MM.1S (cell line): Measurements from ENCODE around the gene IRX5.

Source experiments
- DNase-seq: peaks from one replicate; pipeline ENCODE4 v3.0.0-alpha.2; 2015
- H2AFZ ChIP-seq: fragments of 300-600 bp; sonication (generic); 2 replicates; pipeline ENCODE4 v1.6.0; 2016; ENCODE audit warnings: antibody characterized with exemption, low read length
- H3F3A ChIP-seq: fragments of 300-600 bp; sonication (generic); 2 replicates; pipeline ENCODE4 v1.6.1; 2016; ENCODE audit warnings: mild to moderate bottlenecking, antibody characterized with exemption, low read length, moderate library complexity, mixed read lengths; ENCODE audit not compliant: insufficient read depth
- H3K27ac ChIP-seq: fragments of 300-600 bp; sonication (generic); 2 replicates; pipeline ENCODE4 v1.5.1; 2016; ENCODE audit warnings: mild to moderate bottlenecking, low read length
- H3K27me3 ChIP-seq: fragments of 300-600 bp; sonication (generic); replicated peaks from 2 replicates; pipeline ENCODE4 v1.6.0; 2016; ENCODE audit warnings: low read length; ENCODE audit not compliant: insufficient read depth
- H3K36me3 ChIP-seq: fragments of 300-600 bp; sonication (generic); replicated peaks from 2 replicates; pipeline ENCODE4 v1.6.1; 2016; ENCODE audit warnings: mild to moderate bottlenecking, low read length, mixed read lengths; ENCODE audit not compliant: insufficient read depth
- H3K4me1 ChIP-seq: fragments of 300-600 bp; sonication (generic); 2 replicates; pipeline ENCODE4 v1.6.1; 2016; ENCODE audit warnings: low read length, mixed read lengths
- H3K4me2 ChIP-seq: fragments of 300-600 bp; sonication (generic); 2 replicates; pipeline ENCODE4 v1.6.0; 2016; ENCODE audit warnings: low read depth, low read length
- H3K4me3 ChIP-seq: fragments of 300-600 bp; sonication (generic); 2 replicates; pipeline ENCODE4 v1.5.1; 2016; ENCODE audit warnings: low read length, mixed read lengths
- H3K79me2 ChIP-seq: fragments of 300-600 bp; sonication (generic); 2 replicates; pipeline ENCODE4 v1.6.1; 2016; ENCODE audit warnings: mixed run types, low read length, mixed read lengths
- H3K9ac ChIP-seq: fragments of 300-600 bp; sonication (generic); 2 replicates; pipeline ENCODE4 v1.6.1; 2016; ENCODE audit warnings: low read length, mixed read lengths
- H3K9me2 ChIP-seq: fragments of 300-600 bp; sonication (generic); replicated peaks from 2 replicates; pipeline ENCODE4 v1.6.1; 2016; ENCODE audit warnings: mild to moderate bottlenecking, low read length, mixed read lengths; ENCODE audit not compliant: insufficient read depth
- H3K9me3 ChIP-seq: fragments of 300-600 bp; sonication (generic); replicated peaks from 2 replicates; pipeline ENCODE4 v1.6.1; 2016; ENCODE audit warnings: mild to moderate bottlenecking, low read length, mixed read lengths; ENCODE audit not compliant: insufficient read depth
- H4K20me1 ChIP-seq: fragments of 300-600 bp; sonication (generic); 2 replicates; pipeline ENCODE4 v1.6.1; 2016; ENCODE audit warnings: mild to moderate bottlenecking, low read length, moderate library complexity, mixed read lengths; ENCODE audit not compliant: insufficient read depth
- EZH2 ChIP-seq: fragments of 300-600 bp; sonication (generic); optimal IDR thresholded peaks from 2 replicates; pipeline ENCODE3; 2017; ENCODE audit warnings: low read depth, mild to moderate bottlenecking, antibody characterized with exemption, low read length, mixed read lengths
- EZH2phosphoT487 ChIP-seq: fragments of 300-600 bp; sonication (generic); IDR thresholded peaks from 2 replicates; pipeline ENCODE4 v1.6.1; 2018; ENCODE audit warnings: antibody characterized with exemption, low read length
- TF ChIP-seq, protein P1 (sequence below): fragments of 300-600 bp; sonication (generic); IDR thresholded peaks from 2 replicates; pipeline ENCODE4 v1.5.1; 2016; ENCODE audit warnings: antibody characterized with exemption, low read length, mixed read lengths

IRX5 gene

DNA sequence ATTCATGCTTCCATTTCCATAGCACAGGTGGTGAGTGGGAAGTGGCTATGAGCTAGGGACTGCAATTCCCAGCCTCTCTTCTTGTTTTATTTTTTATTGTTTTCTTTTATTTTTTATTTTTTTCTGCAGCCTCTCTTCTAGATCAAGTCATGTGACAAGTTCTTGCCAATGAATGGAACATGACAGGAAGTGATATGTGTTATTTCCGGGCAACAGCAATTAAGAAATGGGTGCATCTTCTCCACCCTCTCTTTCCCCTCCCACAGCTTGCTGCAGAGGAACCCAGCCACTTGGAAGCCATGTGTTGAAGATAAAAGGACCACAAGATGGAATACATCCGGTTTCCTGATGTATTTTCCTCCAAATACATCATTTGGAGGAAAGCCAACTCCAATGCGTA, 23.6 kb downstream of the IRX5 start:
- TF ChIP-seq EZH2, result no peak
- TF ChIP-seq EZH2phosphoT487, result no peak
- TF ChIP-seq, protein P1, sequence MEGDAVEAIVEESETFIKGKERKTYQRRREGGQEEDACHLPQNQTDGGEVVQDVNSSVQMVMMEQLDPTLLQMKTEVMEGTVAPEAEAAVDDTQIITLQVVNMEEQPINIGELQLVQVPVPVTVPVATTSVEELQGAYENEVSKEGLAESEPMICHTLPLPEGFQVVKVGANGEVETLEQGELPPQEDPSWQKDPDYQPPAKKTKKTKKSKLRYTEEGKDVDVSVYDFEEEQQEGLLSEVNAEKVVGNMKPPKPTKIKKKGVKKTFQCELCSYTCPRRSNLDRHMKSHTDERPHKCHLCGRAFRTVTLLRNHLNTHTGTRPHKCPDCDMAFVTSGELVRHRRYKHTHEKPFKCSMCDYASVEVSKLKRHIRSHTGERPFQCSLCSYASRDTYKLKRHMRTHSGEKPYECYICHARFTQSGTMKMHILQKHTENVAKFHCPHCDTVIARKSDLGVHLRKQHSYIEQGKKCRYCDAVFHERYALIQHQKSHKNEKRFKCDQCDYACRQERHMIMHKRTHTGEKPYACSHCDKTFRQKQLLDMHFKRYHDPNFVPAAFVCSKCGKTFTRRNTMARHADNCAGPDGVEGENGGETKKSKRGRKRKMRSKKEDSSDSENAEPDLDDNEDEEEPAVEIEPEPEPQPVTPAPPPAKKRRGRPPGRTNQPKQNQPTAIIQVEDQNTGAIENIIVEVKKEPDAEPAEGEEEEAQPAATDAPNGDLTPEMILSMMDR, result no peak
- H3K9me3 ChIP-seq, result no peaks in the 10 kb centered on the region
- no peaks in the 10 kb centered on the region for H3K36me3 ChIP-seq
- no peaks in the 10 kb centered on the region for H3K27me3 ChIP-seq
- DNase-seq, result no peak
- no peaks in the 10 kb centered on the region for H3F3A ChIP-seq
- no peak overlapping the region for H2AFZ ChIP-seq
- no peaks in the 10 kb centered on the region for H3K79me2 ChIP-seq
- no peak overlapping the region for H3K4me2 ChIP-seq
- no peak overlapping the region for H3K9ac ChIP-seq
- H4K20me1 ChIP-seq, result no peaks in the 10 kb centered on the region
- H3K27ac ChIP-seq, result no peak overlapping the region
- H3K4me3 ChIP-seq, result no peak overlapping the region
- no peaks in the 10 kb centered on the region for H3K9me2 ChIP-seq
- H3K4me1 ChIP-seq, result no peaks in the 10 kb centered on the region

DNA sequence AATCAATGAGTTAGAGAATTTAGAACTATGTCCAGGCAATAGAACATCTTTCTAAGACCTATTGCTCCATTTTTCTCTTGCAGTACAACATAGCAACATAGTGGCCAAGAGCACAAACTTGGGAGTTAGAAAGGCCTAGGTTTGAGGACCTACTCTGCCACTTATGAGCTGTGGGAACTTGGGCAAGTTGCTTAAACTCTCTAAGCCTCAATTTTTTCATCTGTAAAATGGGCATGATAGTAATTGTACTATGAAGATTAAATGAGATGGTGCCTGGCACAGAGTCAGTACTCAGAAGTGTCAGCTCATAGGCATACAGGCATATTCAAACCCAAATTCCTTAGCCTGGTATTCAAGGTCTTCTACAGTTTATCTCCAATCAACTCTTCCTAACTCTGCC, 25.1 kb downstream of the IRX5 start:
- no peak overlapping the region for H2AFZ ChIP-seq
- no peak overlapping the region for H3K4me3 ChIP-seq
- no peak overlapping the region for H3K4me2 ChIP-seq
- no peaks in the 10 kb centered on the region for H3K79me2 ChIP-seq
- no peaks in the 10 kb centered on the region for H3K9me3 ChIP-seq
- no peak overlapping the region for H3K27ac ChIP-seq
- H3K27me3 ChIP-seq, result no peaks in the 10 kb centered on the region
- no peaks in the 10 kb centered on the region for H4K20me1 ChIP-seq
- H3K36me3 ChIP-seq, result no peaks in the 10 kb centered on the region
- no peaks in the 10 kb centered on the region for H3K4me1 ChIP-seq
- no peak for DNase-seq
- H3K9ac ChIP-seq, result no peak overlapping the region
- H3F3A ChIP-seq, result no peaks in the 10 kb centered on the region
- no peak for TF ChIP-seq EZH2phosphoT487
- TF ChIP-seq, protein P1, result no peak
- TF ChIP-seq EZH2, result no peak
- no peaks in the 10 kb centered on the region for H3K9me2 ChIP-seq

DNA sequence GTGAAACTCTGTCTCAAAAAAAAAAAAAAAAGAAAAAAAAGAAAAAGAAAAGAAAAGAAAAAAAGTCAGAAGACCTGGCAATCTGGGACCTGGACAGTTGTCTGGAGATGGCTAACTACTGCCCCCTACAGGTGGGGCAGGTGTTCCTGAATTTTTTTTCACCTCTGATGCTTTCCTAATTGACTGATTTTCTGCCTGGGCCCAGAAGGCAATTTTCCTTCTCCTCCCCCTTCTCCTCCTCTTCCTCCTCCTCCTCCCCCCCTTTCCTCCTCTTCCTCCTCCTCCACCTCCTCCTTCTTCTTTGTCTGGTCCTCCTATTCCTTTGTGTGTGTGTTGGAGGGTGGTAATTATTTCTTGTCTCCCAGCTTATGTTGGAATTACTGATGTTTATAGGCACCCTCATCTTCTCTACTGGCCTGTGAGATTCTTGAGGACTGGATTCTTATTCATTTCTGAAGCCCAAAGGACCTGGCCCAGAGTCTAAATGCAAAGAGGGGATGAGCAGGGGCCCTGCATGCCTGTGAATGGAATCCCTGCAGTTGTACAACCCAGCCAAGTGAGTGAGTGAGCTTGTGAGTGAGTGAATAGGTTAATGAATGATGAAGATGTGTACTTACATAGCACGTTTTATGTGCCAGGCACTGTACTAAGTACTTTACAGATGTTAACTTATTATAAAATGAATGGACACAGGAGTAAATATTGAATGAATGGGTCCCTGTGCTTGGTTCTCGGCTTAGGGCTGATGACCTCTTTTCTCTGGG, 26.9 kb downstream of the IRX5 start:
- H3K9ac ChIP-seq, result no peak overlapping the region
- no peaks in the 10 kb centered on the region for H3F3A ChIP-seq
- no peaks in the 10 kb centered on the region for H3K4me1 ChIP-seq
- H3K79me2 ChIP-seq, result no peaks in the 10 kb centered on the region
- no peaks in the 10 kb centered on the region for H4K20me1 ChIP-seq
- H3K9me2 ChIP-seq, result no peaks in the 10 kb centered on the region
- no peaks in the 10 kb centered on the region for H3K9me3 ChIP-seq
- no peak for TF ChIP-seq EZH2phosphoT487
- TF ChIP-seq, protein P1, result peak; percentile 51
- no peak overlapping the region for H3K4me2 ChIP-seq
- no peaks in the 10 kb centered on the region for H3K27me3 ChIP-seq
- no peak overlapping the region for H3K4me3 ChIP-seq
- no peak overlapping the region for H3K27ac ChIP-seq
- no peak overlapping the region for H2AFZ ChIP-seq
- peak; percentile 50 for DNase-seq
- no peaks in the 10 kb centered on the region for H3K36me3 ChIP-seq
